Neural cell (in vitro differentiated cells): Measurements from ENCODE around the gene ROBO1. TPM values are rescaled to one million over a fixed set of nuclear protein-coding genes. Genes with fewer than 3 reads are reported as not detected.

Experiments used
- H2AFZ ChIP-seq: fragments of 200-600, 300-800 bp; sonication (generic), shearing (Covaris generic); 2 replicates; pipeline ENCODE4 v1.6.0; 2014; ENCODE audit warnings: low read depth, mild to moderate bottlenecking, antibody characterized with exemption, low read length, moderate library complexity
- H3F3A ChIP-seq: fragments of 200-600 bp; shearing (Covaris generic); 2 replicates; pipeline ENCODE4 v1.6.1; 2016; ENCODE audit warnings: mild to moderate bottlenecking, moderate library complexity, mixed read lengths, antibody characterized with exemption, low read length; ENCODE audit not compliant: insufficient read depth, poor library complexity, severe bottlenecking
- H3K27ac ChIP-seq: fragments of 200-600, 300-800 bp; sonication (generic), shearing (Covaris generic); 2 replicates; pipeline ENCODE4 v1.5.1; 2014; ENCODE audit warnings: mild to moderate bottlenecking, low read length, moderate library complexity
- H3K27me3 ChIP-seq: fragments of 300-800, 200-600 bp; sonication (generic), shearing (Covaris generic); 2 replicates; pipeline ENCODE4 v1.6.0; 2014; ENCODE audit warnings: mild to moderate bottlenecking, low read depth, low read length, moderate library complexity; ENCODE audit not compliant: insufficient read depth
- H3K36me3 ChIP-seq: fragments of 300-800, 200-600 bp; sonication (generic), shearing (Covaris generic); 2 replicates; pipeline ENCODE4 v1.5.1; 2014; ENCODE audit warnings: mild to moderate bottlenecking, antibody characterized with exemption, low read length, moderate library complexity; ENCODE audit not compliant: insufficient read depth
- H3K4me2 ChIP-seq: fragments of 300-800, 200-600 bp; sonication (generic), shearing (Covaris generic); 2 replicates; pipeline ENCODE4 v1.6.0; 2014; ENCODE audit warnings: mild to moderate bottlenecking, low read length
- H3K4me3 ChIP-seq: fragments of 300-800, 200-600 bp; sonication (generic), shearing (Covaris generic); 2 replicates; pipeline ENCODE4 v1.5.1; 2014; ENCODE audit warnings: mild to moderate bottlenecking, low read length, moderate library complexity
- H3K79me2 ChIP-seq: fragments of 200-600 bp; shearing (Covaris generic); replicated peaks from 2 replicates; pipeline ENCODE4 v1.6.0; 2014; ENCODE audit warnings: mild to moderate bottlenecking, low read length, moderate library complexity; ENCODE audit not compliant: insufficient read depth
- H3K9ac ChIP-seq: fragments of 300-800, 200-600 bp; sonication (generic), shearing (Covaris generic); 2 replicates; pipeline ENCODE4 v1.6.1; 2016; ENCODE audit warnings: mild to moderate bottlenecking, low read length, mixed read lengths
- H3K9me2 ChIP-seq: fragments of 200-600 bp; shearing (Covaris generic); 2 replicates; pipeline ENCODE4 v1.6.1; 2016; ENCODE audit warnings: mild to moderate bottlenecking, low read length, mixed read lengths; ENCODE audit not compliant: insufficient read depth
- H3K9me3 ChIP-seq: fragments of 200-600, 300-800 bp; sonication (generic), shearing (Covaris generic); 2 replicates; pipeline ENCODE4 v1.6.1; 2016; ENCODE audit warnings: mild to moderate bottlenecking, mixed run types, low read length, moderate library complexity, mixed read lengths
- H4K20me1 ChIP-seq: fragments of 200-600 bp; shearing (Covaris generic); 2 replicates; pipeline ENCODE4 v1.6.1; 2016; ENCODE audit warnings: mild to moderate bottlenecking, mixed run types; ENCODE audit not compliant: insufficient read depth
- EP300 ChIP-seq: fragments of 450-650 bp; conservative IDR thresholded peaks from 2 replicates; pipeline ENCODE4 v1.6.1; 2014; ENCODE audit warnings: antibody characterized with exemption, mild to moderate bottlenecking, moderate library complexity; ENCODE audit not compliant: poor library complexity, severe bottlenecking
- EZH2 ChIP-seq: fragments of 200-600, 300-800 bp; shearing (Covaris generic), sonication (generic); IDR thresholded peaks from 2 replicates; pipeline ENCODE4 v1.6.1; 2014; ENCODE audit warnings: antibody characterized with exemption, low read length, borderline replicate concordance, mild to moderate bottlenecking; ENCODE audit not compliant: insufficient read depth, poor library complexity, severe bottlenecking
- MXI1 ChIP-seq: fragments of 450-650 bp; conservative IDR thresholded peaks from 2 replicates; pipeline ENCODE4 v1.6.1; 2014; ENCODE audit warnings: antibody characterized with exemption, mild to moderate bottlenecking; ENCODE audit not compliant: poor library complexity, severe bottlenecking
- POLR2AphosphoS5 ChIP-seq: IDR thresholded peaks from 2 replicates; pipeline ENCODE4 v1.6.1; 2012
- RAD21 ChIP-seq: fragments of 450-650 bp; conservative IDR thresholded peaks from 2 replicates; pipeline ENCODE4 v1.6.1; 2014; ENCODE audit warnings: antibody characterized with exemption, mild to moderate bottlenecking, moderate library complexity
- REST ChIP-seq: IDR thresholded peaks from 2 replicates; pipeline ENCODE4 v1.6.1; 2012; ENCODE audit warnings: borderline replicate concordance
- SMC3 ChIP-seq: fragments of 450-650 bp; conservative IDR thresholded peaks from 2 replicates; pipeline ENCODE4 v1.6.1; 2014; ENCODE audit warnings: antibody characterized with exemption, mild to moderate bottlenecking, moderate library complexity; ENCODE audit not compliant: poor library complexity
- TAF1 ChIP-seq: IDR thresholded peaks from 2 replicates; pipeline ENCODE4 v1.6.1; 2012; ENCODE audit warnings: low read depth
- polyA plus RNA-seq: library from polyadenylated mRNA; depleted of rRNA; stranded (reverse); fragments of >200 nt; gene quantifications from 2 replicates; pipeline ENCODE4 v1.2.3, GENCODE V29; 2014
- small RNA-seq, 3 experiments: library from RNA; depleted of rRNA; stranded (forward); fragments of <200 nt; gene quantifications; one replicate each; pipeline ENCODE3, GENCODE V24; 2012
- TF ChIP-seq, protein P1 (sequence below): fragments of 450-650 bp; IDR thresholded peaks from 2 replicates; pipeline ENCODE4 v1.5.1; 2014; ENCODE audit warnings: antibody characterized with exemption, mild to moderate bottlenecking, moderate library complexity; ENCODE audit not compliant: poor library complexity, severe bottlenecking

Gene ROBO1
- polyA plus RNA-seq, 1 donor from 2014 or later = 183 TPM

GRCh38 chr3:78562328-78562727 is 1205.5 kb downstream of the ROBO1 start:
- Histone ChIP-seq H3K79me2 (no peaks in the 10 kb centered on the region), H3K36me3 (no peaks in the 10 kb centered on the region), H3K4me3 (no peak overlapping the region), H4K20me1 (no peaks in the 10 kb centered on the region), H3K27ac (no peak overlapping the region), H3K9me3 (peaks cover 5% of the 10 kb centered on the region), H3F3A (no peaks in the 10 kb centered on the region), H3K9me2 (no peaks in the 10 kb centered on the region), H2AFZ (no peak overlapping the region), H3K27me3 (no peaks in the 10 kb centered on the region), H3K9ac (no peak overlapping the region), H3K4me2 (no peak overlapping the region)
- TF ChIP-seq RAD21 = no peak
- TF ChIP-seq MXI1 = no peak
- TF ChIP-seq POLR2AphosphoS5 = no peak
- no peak for TF ChIP-seq EP300
- no peak for TF ChIP-seq EZH2
- TF ChIP-seq TAF1 = no peak
- no peak for TF ChIP-seq REST
- TF ChIP-seq, protein P1, sequence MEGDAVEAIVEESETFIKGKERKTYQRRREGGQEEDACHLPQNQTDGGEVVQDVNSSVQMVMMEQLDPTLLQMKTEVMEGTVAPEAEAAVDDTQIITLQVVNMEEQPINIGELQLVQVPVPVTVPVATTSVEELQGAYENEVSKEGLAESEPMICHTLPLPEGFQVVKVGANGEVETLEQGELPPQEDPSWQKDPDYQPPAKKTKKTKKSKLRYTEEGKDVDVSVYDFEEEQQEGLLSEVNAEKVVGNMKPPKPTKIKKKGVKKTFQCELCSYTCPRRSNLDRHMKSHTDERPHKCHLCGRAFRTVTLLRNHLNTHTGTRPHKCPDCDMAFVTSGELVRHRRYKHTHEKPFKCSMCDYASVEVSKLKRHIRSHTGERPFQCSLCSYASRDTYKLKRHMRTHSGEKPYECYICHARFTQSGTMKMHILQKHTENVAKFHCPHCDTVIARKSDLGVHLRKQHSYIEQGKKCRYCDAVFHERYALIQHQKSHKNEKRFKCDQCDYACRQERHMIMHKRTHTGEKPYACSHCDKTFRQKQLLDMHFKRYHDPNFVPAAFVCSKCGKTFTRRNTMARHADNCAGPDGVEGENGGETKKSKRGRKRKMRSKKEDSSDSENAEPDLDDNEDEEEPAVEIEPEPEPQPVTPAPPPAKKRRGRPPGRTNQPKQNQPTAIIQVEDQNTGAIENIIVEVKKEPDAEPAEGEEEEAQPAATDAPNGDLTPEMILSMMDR = no peak
- no peak for TF ChIP-seq SMC3

Small RNAs within 50 kb of the gene (small RNA-seq; reads per million reads assigned to genes)
- gene MIR3923 (5.7 to 10.9 (median 6.1) reads per million in 3 experiments), gene RN7SL751P (0 reads per million in 3 experiments)
